GM13977 (cell line): ENCODE measurements around the gene MPV17L2.

Experiments used
- DNase-seq: peaks from one replicate; pipeline ENCODE4 v3.0.0; 2012; ENCODE audit warnings: low spot score
- in situ Hi-C: fragments of 300-500 bp; cut with MboI; formaldehyde crosslinking; loops from one replicate; pipeline ENCODE4 v1.12.0; 2022; ENCODE audit warnings: low sequenced_read_pairs, low pct_unique_long_range_greater_than_20kb, mixed read lengths, inconsistent platforms; ENCODE audit not compliant: unreplicated experiment
- TF ChIP-seq, protein P1 (sequence below): IDR thresholded peaks from 2 replicates; pipeline ENCODE4 v1.5.1; 2012; ENCODE audit warnings: mild to moderate bottlenecking, control low read depth; ENCODE audit not compliant: insufficient read depth; ENCODE audit errors: extremely low read depth, missing control alignments

The MPV17L2 gene

DNA sequence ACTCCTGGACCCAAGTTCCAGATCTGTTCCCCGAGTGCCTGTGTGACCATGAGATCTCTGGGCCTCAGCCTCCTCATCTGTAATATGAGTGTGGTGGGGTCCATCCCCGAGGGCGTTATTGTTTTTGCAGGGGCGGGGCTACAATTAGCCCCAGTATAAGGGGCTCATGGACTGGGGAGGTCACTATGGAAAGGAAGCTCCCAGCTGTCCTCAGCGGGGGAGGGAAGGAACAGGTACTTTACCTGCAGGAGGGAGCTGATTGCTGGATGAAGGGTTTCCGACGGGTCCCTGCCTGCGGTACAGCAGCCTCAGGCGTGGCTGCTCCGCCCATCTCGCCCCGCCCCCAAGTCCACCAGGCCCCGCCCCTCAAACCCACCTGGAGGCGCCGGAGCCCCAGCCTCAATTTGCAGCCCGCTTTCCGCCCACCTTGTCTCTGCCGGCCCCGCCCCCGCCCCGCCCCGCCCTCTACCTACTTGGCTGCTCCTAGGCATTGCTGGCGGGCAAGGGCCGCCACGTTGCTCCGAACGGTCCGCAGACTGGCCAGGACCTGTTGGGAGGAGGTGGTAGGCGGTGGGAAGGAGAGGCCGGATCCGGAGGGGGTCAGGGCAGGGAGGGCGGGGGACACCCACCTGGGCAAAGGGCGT is 27.7 kb downstream of the MPV17L2 start:
- TF ChIP-seq, protein P1, sequence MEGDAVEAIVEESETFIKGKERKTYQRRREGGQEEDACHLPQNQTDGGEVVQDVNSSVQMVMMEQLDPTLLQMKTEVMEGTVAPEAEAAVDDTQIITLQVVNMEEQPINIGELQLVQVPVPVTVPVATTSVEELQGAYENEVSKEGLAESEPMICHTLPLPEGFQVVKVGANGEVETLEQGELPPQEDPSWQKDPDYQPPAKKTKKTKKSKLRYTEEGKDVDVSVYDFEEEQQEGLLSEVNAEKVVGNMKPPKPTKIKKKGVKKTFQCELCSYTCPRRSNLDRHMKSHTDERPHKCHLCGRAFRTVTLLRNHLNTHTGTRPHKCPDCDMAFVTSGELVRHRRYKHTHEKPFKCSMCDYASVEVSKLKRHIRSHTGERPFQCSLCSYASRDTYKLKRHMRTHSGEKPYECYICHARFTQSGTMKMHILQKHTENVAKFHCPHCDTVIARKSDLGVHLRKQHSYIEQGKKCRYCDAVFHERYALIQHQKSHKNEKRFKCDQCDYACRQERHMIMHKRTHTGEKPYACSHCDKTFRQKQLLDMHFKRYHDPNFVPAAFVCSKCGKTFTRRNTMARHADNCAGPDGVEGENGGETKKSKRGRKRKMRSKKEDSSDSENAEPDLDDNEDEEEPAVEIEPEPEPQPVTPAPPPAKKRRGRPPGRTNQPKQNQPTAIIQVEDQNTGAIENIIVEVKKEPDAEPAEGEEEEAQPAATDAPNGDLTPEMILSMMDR: no peak
- DNase-seq: no peak
- in situ Hi-C loops: no loop called here

DNA sequence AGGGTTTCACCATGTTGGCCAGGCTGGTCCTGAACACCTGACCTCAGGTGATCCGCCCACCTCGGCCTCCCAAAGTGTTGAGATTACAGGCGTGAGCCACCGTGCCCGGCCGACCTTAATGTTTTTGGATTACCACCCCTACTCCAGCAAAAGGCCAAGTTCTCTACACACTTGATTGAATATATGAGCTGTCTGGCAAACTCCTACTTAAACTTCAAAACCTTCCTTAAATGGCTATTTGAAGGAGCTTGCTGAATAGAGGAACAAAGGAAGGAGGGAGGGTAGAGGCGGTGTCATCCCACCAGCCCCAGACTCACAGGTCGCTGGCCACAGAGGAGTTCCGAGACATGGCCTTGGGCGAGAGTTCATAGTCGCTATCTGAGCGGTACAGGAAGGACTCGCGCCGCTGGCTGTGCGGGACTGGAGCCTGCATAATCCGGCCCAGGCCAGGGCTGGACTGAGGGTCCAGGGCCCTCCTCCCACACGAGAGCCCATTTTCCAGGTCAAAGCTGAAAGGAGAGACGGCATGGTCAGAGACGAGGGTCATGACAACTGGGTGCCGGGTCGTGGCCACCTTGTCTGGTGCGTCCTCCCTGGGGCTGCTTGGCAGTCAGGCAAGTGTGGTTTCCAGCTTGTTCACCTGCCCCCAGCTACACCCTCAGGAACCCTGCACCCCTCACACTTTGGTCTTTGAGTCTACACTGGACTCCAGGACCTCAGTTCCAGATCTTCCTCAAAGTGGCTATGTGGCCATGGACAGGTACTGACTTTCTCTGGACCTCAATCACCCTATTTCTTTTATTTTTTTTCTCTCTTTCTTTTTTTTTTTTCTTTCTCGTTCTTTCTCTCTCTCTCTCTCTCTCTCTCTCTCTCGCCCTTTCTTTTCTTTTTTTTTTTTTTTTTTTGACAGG is 29.1 kb downstream of the MPV17L2 start:
- DNase-seq: no peak
- in situ Hi-C loops: no loop called here
- TF ChIP-seq, protein P1: no peak

DNA sequence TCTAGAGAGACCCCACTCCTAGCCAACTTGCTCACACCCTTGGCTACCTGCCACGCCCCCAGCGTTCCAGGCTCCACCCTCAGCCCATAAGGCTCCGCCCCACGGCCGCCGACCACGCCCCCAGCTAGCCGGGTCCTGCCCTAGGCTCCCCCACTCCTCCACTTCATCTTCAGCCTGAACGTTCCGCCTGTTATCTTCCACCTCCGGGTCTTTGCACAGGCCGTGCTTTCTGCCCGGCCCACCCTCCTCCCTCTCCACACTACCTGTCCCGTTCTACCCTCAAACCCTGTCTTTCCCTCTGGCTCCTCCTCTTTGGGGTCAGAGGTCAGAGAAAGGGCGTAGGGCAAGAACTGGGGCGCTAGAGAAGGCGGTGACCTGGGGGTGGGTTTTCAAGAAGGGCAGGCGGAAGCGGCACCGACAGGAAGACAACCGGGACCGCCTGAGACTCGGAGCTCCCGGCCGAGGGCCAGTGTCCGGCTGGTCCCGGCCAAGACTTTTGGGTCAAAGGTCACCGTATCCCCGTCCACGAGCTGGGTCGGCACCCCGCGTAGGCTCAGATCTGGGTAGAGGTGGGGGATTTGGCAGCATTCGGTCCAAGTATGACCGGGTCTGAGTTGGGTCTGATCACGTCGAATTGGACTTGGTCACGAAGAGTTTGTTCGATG is 31.0 kb downstream of the MPV17L2 start:
- DNase-seq: peak; percentile 67

DNA sequence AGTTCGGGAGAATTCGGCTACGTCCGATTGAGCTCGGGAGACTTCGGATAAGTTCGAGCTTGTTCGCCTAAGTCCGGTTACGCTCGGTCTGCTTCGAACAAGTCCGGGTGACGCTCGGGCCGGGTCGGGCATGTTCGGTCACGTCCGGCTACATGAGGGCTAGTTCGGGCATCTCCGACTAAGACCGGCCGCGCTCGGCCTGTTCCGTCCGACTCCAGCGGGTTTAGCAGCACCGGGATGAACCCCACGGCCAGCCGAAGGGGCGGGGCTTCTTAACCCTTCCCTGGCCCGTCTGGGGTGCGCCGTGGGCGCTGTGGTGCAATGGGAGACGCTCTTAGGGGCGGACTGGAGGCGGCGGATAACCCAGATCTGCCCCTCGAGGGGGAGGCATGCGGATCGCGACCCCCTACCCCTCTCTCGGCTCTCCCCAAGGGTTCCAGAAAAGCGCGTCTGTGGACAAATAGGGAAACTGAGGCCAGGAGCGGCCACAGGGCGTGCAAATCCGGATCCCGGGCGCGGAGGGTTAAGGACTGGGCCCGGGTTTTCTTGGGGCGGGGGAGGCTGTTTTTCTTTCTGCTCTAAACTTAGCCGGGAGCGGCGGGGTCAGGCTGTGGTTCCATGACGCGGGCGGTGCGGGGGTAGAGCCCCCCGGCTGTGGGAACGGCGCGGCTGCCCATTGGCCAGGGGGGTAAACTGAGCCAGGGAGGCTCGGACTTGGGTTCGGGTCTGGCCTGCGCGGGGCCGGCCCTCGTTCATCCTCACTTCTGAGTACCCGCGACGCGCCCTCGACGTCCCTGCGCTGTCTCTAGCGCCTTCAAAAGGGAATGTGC is 31.7 kb downstream of the MPV17L2 start:
- in situ Hi-C loops: no loop called here
- DNase-seq: peak; percentile 99
- TF ChIP-seq, protein P1: no peak

More for the DNA sequence above, 31.0 kb downstream of the MPV17L2 start:
- in situ Hi-C loops: no loop called here
- TF ChIP-seq, protein P1: no peak

DNA sequence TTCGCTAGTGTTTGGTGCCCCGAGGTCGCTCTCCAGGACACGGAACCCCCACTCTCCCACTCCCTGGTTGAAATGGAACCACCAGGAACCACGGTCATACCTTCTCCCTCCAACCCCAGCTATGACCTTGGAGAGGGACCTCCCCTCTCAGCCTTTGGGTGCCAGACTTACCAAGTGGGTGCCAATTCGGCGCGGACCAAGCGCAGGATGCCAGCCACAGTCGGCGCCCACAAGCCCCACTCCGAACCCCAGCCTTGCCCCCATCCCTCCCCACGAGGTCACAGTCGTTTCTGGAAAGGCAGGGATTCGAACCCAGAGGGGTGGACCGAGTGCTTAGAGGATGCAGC is 32.3 kb downstream of the MPV17L2 start:
- in situ Hi-C loops: no loop called here

More for the DNA sequence above, 32.3 kb downstream of the MPV17L2 start:
- TF ChIP-seq, protein P1: no peak
- no peak for DNase-seq
